CD4-positive, alpha-beta T cell treated with Interleukin-15 for 4 hours (primary cell): ENCODE results near the gene SMAD5.

Source experiments
- DNase-seq: peaks from one replicate; pipeline ENCODE4 v3.0.0-alpha.2; 2020; ENCODE audit warnings: low spot score

Gene SMAD5

GRCh38 chr5:136197462-136198142, 65.0 kb downstream of the SMAD5 start:
- DNase-seq = no peak

DNA sequence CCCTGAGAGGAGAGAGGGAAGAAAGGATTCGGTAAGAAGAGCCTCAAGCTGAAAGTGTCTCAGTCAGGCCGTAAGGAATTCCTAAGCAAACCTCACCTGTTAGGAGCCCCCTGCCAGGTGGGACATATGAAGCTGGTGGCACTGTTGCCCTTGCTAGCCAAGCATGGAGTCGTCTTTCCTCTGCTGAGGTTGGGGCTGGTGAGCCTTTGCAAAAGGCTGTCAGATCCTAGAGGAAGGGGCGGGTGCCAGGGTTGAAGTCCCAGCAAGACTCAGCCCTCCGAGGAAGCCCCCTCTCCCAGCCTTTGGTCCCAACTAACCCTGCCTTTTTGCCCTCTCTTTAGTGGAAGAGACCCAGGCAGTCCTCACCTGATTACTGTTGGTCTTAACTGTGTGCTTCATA, 65.8 kb downstream of the SMAD5 start:
- DNase-seq = no peak

- no peak for DNase-seq
These were observed 66.8 kb downstream of the SMAD5 start for GRCh38 chr5:136199408-136199807.

- DNase-seq = no peak
These were observed 67.5 kb downstream of the SMAD5 start for GRCh38 chr5:136200130-136200529.

GRCh38 chr5:136200761-136201160, 68.1 kb downstream of the SMAD5 start:
- DNase-seq = no peak

- DNase-seq = no peak
These were observed 69.2 kb downstream of the SMAD5 start for GRCh38 chr5:136201870-136202269.

- DNase-seq = no peak
These were observed 70.0 kb downstream of the SMAD5 start for GRCh38 chr5:136202469-136203205.

DNA sequence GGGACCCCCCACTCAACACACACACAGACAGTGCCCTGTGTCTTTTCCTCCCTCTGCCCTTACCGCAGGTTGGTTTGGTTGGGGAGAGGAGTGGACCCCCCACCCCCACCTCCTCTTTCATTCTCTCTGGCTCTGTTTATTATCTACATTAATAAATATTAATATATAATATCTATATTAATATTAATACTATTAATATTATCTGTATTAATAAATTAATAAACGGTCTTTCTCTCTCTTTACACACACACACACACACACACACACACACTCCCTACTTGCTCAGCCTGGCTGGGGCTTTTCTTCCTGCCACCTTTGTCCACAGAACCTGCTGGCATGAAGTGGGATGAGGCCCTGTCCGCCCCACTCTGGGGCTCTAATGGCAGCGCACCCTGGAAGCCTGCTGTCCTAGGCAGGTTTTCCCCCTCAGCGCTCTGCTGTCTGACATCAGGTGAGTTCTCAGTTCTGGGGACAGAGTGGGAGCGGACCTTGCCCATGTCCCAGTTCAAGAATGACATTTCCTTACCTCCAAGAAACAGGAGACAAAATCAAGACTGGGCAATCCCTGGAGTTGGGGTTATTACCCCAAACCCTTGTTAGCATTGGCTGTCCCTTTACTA, 70.8 kb downstream of the SMAD5 start:
- DNase-seq = no peak

DNA sequence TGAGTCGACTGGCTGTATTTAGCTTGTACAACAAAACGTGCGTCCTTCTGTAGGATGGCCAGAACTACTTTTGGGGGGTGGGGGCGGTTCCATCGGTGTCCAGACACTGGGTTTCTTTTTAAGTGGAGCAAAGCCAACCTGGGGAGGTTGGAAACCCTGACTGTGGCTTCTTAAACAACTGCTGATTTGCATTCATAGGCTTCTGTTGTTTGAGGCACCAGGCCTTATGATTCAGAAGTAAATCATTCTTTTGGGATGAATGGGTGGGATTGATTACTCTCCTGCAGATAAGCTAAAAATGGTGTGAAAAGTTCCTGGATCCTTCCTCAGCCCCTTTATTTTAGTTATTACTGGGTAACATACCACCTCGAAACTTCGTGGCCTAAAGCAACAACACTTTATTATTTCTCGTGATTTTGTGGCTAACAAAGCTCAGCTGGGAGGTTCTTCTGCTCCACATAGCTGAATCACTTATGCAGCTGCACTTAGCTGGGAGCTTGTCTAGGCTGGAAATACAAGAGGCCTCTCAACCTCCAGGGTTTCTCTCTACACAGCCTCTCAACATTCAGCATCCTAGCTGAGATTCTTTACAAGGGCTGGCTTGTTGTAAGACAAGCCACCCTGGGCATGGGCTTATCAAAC, 72.5 kb downstream of the SMAD5 start:
- no peak for DNase-seq

GRCh38 chr5:136205941-136206340, 73.3 kb downstream of the SMAD5 start:
- no peak for DNase-seq

DNA sequence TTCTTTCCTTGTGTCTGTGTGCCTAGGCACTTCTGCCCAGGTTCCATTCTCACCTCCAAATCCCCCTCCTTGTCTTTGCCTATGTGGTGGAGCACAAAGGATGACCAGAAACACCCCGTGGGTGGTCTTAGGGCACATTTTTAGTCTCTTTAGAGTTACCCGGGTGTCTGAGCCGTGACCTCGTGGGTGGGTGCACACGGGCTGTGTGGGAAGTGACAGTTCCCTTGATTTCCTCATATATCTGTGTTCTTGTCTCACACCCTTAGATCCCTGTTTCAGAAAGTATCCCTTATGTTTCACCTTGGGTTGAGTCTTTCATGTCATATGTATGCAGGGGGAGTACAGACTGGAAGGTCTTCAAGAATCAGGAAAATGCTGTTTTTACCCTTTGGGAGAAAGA, 73.7 kb downstream of the SMAD5 start:
- no peak for DNase-seq

GRCh38 chr5:136207631-136208030, 75.0 kb downstream of the SMAD5 start:
- DNase-seq = no peak

- DNase-seq = no peak
These were observed 76.3 kb downstream of the SMAD5 start for GRCh38 chr5:136208916-136209315.

DNA sequence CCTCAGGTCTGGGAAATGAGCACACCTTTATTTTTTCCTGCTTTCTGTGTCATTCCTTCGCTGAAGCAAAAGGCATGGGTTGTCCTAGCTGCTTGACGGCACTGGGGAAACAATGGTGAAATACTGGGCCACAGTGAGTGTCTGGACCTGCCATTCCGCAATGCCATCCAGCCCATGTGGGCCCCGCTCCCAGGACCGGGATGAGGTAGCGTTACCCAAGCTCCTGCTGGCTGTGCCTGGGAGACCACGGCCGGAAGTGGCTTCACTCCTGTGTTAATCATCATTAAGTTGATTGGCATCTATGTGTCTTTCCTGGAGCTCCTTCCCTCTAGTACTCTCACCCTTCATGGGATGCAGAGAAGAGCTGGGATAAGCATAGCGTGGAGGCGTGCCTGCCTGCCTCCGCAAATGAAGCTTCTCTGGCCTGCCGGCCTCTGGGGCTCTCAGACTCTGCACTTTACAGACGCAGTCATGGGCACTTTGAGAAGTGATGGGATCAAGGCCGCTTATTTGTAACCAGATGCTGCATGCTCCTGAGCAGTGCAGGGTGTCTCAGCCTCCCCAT, 76.8 kb downstream of the SMAD5 start:
- no peak for DNase-seq

- no peak for DNase-seq
These were observed 77.6 kb downstream of the SMAD5 start for GRCh38 chr5:136210259-136210658.

DNA sequence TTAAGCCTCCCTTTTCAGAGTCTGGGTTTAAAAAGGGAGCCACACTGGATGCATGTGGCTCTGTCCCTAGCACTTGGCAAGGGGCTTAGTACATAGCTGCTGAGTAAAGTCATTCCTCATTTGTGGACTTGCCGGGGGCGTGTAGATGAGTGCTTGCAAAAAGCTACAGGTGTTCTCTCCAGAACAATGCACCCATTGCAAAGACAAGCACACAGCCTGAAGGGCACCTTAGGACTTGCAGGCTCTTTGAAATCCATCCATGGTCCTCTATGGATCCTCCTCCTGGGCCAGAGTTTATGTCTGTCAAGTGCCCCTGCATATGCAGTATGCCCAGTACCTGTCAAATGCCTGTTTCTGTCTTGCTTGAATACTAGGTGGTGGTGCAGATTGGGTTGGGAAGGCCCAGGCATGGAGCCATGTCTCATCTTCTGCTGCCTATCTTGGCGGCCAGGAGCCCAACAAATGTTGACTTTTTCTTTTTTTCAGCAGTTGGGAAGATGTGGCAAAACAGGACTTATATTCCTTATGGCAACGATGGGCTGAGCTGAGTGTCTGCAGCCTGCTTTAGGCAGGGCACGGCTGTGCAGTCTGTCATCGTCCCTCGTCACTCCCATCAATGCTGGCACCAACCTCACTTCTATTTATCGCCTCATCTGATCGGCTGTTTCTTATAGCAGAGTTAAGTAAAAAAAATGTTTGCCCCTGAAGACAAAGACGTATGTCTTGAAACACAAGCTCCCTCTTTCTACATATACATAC, 78.8 kb downstream of the SMAD5 start:
- no peak for DNase-seq

DNA sequence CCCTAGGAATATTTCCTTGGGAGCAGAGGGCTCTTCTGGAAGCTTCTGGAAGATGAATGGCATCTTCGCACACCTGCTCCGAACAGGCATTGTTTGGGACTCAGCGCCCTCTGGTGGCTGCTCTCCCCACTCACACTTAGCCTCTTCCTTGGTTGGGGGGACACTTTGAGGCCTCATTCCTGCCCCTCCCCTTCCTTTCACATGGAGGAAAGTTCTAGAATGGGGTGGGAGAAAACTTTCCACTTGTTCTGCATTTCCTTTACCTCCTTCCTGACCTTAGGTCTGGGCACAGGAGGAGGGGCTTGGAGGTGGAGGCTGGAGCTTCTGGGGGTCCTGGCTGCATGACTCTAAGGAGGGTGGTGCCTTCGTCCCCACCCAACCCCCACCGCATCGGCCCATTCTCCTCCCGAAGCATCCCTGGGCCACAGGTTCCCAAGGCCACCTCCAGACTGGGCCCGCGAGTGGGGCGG, 79.6 kb downstream of the SMAD5 start:
- DNase-seq = peak; percentile 36

DNA sequence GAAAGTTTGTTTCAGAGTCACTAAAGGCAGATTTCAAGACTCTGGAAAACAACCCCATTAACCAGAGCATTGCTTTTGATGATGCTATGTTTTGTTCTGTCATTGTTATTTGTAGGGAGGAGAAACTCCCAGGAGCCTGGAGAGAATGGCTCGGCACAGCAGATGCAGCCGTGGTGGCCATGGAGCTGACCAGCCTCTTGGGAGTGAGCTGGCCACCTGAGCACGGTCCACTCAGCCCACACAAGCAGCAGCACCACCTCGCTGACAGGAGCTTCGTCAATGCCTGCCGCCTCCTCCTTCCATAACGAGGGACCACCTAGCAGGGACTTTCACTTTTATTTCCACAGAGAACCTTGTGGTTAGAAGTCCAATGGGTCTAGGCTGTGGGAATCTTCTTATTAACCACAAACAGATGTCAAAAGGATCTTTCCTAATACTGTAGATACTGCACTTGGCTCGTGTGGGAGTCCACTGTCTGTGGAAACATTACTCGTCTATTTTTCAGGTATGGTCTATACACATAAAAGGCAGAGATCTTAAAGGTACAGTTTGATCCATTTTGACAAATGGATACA, 81.4 kb downstream of the SMAD5 start:
- no peak for DNase-seq

DNA sequence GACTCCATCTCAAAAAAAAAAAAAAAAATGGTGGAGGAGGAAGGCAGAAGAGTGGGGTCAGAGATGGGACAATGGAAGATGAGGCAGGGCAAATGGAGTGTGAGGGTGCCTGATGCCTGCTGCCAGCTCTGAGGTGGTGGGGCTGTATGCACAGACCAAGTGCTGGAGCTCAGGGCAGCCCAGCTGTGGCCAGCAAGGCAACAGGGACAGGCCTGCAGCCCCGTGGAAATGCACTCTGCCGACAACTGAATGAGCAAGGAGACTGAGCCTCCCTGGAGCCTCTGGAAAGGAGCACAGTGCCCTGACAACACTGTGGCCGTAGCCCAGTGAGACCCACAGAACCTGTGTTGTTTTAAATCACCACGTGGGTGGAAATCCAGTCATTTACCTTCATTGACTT, 83.2 kb downstream of the SMAD5 start:
- DNase-seq = no peak

DNA sequence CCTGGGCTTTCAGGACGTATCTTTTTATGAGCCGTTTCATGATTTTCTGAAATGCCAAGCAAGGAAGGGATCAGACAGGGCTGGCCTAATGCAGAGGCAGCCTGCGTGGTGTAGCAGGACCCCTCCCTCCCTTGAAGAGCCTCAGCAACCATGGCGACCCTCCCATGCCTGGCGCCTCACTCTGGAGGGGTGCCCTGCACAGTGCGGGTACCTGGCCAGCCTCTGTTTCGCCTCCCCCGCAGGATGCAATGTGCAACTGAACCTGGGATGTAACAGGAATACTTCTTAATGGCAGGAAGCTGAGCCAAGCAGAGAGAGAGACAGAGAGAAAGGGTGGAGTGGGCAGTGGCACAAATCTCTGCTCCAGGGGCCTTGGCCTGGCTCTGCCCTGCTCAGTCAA, 83.6 kb downstream of the SMAD5 start:
- DNase-seq = no peak

DNA sequence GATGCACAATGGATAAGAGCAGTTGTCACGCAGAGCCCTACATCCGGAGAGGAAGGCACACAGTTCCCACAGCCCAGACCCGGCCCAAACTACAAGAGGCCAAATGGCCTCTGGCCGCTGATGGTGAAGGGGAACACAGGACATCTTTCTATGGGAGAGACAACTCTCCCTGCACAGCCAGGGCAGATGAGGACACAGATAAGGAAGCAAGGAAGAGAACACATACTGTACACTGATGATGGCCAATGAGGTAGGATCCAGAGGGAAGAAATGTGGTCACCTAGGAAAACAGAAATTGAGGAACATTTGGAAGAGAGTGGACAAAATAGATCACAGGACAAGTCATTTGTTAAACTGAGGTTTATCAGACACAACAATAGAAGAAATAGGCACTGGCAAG, 88.7 kb downstream of the SMAD5 start:
- DNase-seq = no peak
